DMS114 treated with DMSO at 0.1 percent for 48 hours (cell line): ENCODE measurements around the gene DHRSX.
"Not testable (repeated sequence)": the region's sequence is repeated elsewhere in the genome, so short reads cannot be mapped to it uniquely, and the experiment has no call there.

Experiments
- DNase-seq: peaks from one replicate; lab custom pipeline; 2025; ENCODE audit not compliant: unreplicated experiment; lab: John Stamatoyannopoulos, UW

Gene DHRSX

GRCh38 chrX:2427147-2427546 lies 73.6 kb downstream of the DHRSX start:
- DNase-seq: no peak

- no peak for DNase-seq
These were observed 74.4 kb downstream of the DHRSX start for GRCh38 chrX:2426289-2426882.

- DNase-seq: no peak
These were observed 75.3 kb downstream of the DHRSX start for GRCh38 chrX:2425286-2426071.

GRCh38 chrX:2424317-2424716 lies 76.5 kb downstream of the DHRSX start:
- DNase-seq: no peak

GRCh38 chrX:2423899-2424298 lies 76.9 kb downstream of the DHRSX start:
- DNase-seq: no peak

- no peak for DNase-seq
These were observed 77.5 kb downstream of the DHRSX start for GRCh38 chrX:2423282-2423681.

- not testable (repeated sequence) for DNase-seq
These were observed 81.4 kb downstream of the DHRSX start for GRCh38 chrX:2419418-2419817.

- no peak for DNase-seq
These were observed 82.8 kb downstream of the DHRSX start for GRCh38 chrX:2418000-2418399.

GRCh38 chrX:2416851-2417604 lies 83.7 kb downstream of the DHRSX start:
- no peak for DNase-seq

GRCh38 chrX:2414384-2414783 lies 86.4 kb downstream of the DHRSX start:
- no peak for DNase-seq

- DNase-seq: no peak
These were observed 86.8 kb downstream of the DHRSX start for GRCh38 chrX:2413969-2414368.

GRCh38 chrX:2412131-2412530 lies 88.6 kb downstream of the DHRSX start:
- no peak for DNase-seq

- DNase-seq: no peak
These were observed 90.3 kb downstream of the DHRSX start for GRCh38 chrX:2410279-2411020.

- DNase-seq: no peak
These were observed 91.0 kb downstream of the DHRSX start for GRCh38 chrX:2409796-2410195.

- DNase-seq: no peak
These were observed 91.9 kb downstream of the DHRSX start for GRCh38 chrX:2408856-2409255.

GRCh38 chrX:2406891-2407518 lies 93.8 kb downstream of the DHRSX start:
- DNase-seq: no peak

- no peak for DNase-seq
These were observed 96.0 kb downstream of the DHRSX start for GRCh38 chrX:2404776-2405175.

GRCh38 chrX:2402361-2402690 lies 98.5 kb downstream of the DHRSX start:
- DNase-seq: no peak

GRCh38 chrX:2401590-2402360 lies 99.0 kb downstream of the DHRSX start:
- no peak for DNase-seq

- DNase-seq: no peak
These were observed 99.6 kb downstream of the DHRSX start for GRCh38 chrX:2401201-2401589.
